Keratinocyte (primary cell): ENCODE results near the gene RTN4IP1. TPM values are rescaled to one million over a fixed set of nuclear protein-coding genes. Genes with fewer than 3 reads are reported as not detected.
A peak's percentile ranks its signal among the peaks of the same experiment; 100 is the strongest.

ENCODE experiments used
- DNase-seq: peaks from one replicate; pipeline ENCODE4 v3.0.0-alpha.2; 2011; ENCODE audit warnings: low read depth, missing footprints, low spot score
- FAIRE-seq: peaks from 2 replicates; lab custom pipeline; 2011; peaks lifted over from hg19 to GRCh38; lab: Jason Lieb, UNC
- H2AFZ ChIP-seq: 2 replicates; pipeline ENCODE4 v1.6.0; 2012; ENCODE audit warnings: low read length, control low read depth, inconsistent platforms; ENCODE audit not compliant: control insufficient read depth
- H3K27ac ChIP-seq: 2 replicates; pipeline ENCODE4 v1.5.1; 2011; ENCODE audit warnings: low read length; ENCODE audit not compliant: control insufficient read depth, insufficient read depth
- H3K27me3 ChIP-seq: 3 replicates; pipeline ENCODE4 v1.6.0; 2011; ENCODE audit warnings: low read length; ENCODE audit not compliant: control insufficient read depth, insufficient read depth; ENCODE audit errors: extremely low read depth
- H3K36me3 ChIP-seq, 2 experiments: 2 replicates in 1 of 2; 3 replicates in 1 of 2; pipeline ENCODE4 v1.5.1; 2011; ENCODE audit warnings: low read length in 2 of 2, mild to moderate bottlenecking in 1 of 2; ENCODE audit not compliant: control insufficient read depth in 2 of 2, insufficient read depth in 2 of 2; ENCODE audit errors: extremely low read depth in 1 of 2
- H3K4me1 ChIP-seq: 3 replicates; pipeline ENCODE4 v1.5.1; 2011; ENCODE audit warnings: low read length; ENCODE audit not compliant: control insufficient read depth, insufficient read depth; ENCODE audit errors: extremely low read depth
- H3K4me2 ChIP-seq: 3 replicates; pipeline ENCODE4 v1.6.0; 2011; ENCODE audit warnings: low read depth, low read length; ENCODE audit not compliant: control insufficient read depth, insufficient read depth; ENCODE audit errors: extremely low read depth
- H3K4me3 ChIP-seq, 3 experiments: fragments of 200-600 bp in 1 of 3; sonication (generic) in 1 of 3; 2 replicates in 2 of 3; 3 replicates in 1 of 3; pipeline ENCODE4 v1.5.1; 2011 to 2016; ENCODE audit warnings: low read length in 3 of 3, mild to moderate bottlenecking in 3 of 3, control low read depth in 2 of 3, inconsistent platforms in 1 of 3, low read depth in 1 of 3, mixed read lengths in 1 of 3, mixed run types in 1 of 3, moderate library complexity in 1 of 3; ENCODE audit not compliant: control insufficient read depth in 2 of 3, insufficient read depth in 2 of 3; ENCODE audit errors: extremely low read depth in 1 of 3
- H3K79me2 ChIP-seq: 2 replicates; pipeline ENCODE4 v1.6.0; 2012; ENCODE audit warnings: low read length; ENCODE audit not compliant: control insufficient read depth, insufficient read depth
- H3K9ac ChIP-seq: 3 replicates; pipeline ENCODE4 v1.6.0; 2011; ENCODE audit warnings: low read length; ENCODE audit not compliant: control insufficient read depth, insufficient read depth; ENCODE audit errors: extremely low read depth
- H3K9me1 ChIP-seq: 3 replicates; pipeline ENCODE4 v1.6.0; 2011; ENCODE audit warnings: low read length; ENCODE audit not compliant: control insufficient read depth, insufficient read depth; ENCODE audit errors: extremely low read depth
- H3K9me3 ChIP-seq: 2 replicates; pipeline ENCODE4 v1.5.1; 2012; ENCODE audit warnings: low read depth, low read length; ENCODE audit not compliant: control insufficient read depth
- H4K20me1 ChIP-seq: 3 replicates; pipeline ENCODE4 v1.6.0; 2011; ENCODE audit warnings: low read length; ENCODE audit not compliant: control insufficient read depth, insufficient read depth; ENCODE audit errors: extremely low read depth
- CTCF ChIP-seq, 3 experiments: IDR thresholded peaks in 1 of 3; conservative IDR thresholded peaks in 1 of 3; optimal IDR thresholded peaks in 1 of 3; 2 replicates in 2 of 3; 3 replicates in 1 of 3; pipeline versions ENCODE3 to v1.5.1; 2011; ENCODE audit warnings: low read length in 3 of 3, mild to moderate bottlenecking in 3 of 3, moderate library complexity in 2 of 3, control low read depth in 1 of 3, inconsistent platforms in 1 of 3; ENCODE audit not compliant: insufficient read depth in 2 of 3; ENCODE audit errors: extremely low read depth in 1 of 3
- EZH2 ChIP-seq: IDR thresholded peaks from one replicate; pipeline ENCODE4 v1.6.1; 2012; ENCODE audit warnings: inconsistent platforms, mild to moderate bottlenecking, low read length, moderate library complexity
- dilution Hi-C: fragments of 300-500 bp; cut with MboI; formaldehyde crosslinking; loops from one replicate; pipeline ENCODE4 v1.7.0; 2020; ENCODE audit warnings: low sequenced_read_pairs; ENCODE audit not compliant: extremely low pct_ligation_motif_present
- polyA plus RNA-seq, 5 experiments: library from polyadenylated mRNA; depleted of rRNA in 3 of 5; stranded (reverse) in 3 of 5; stranded (forward) in 1 of 5; unstranded in 1 of 5; fragments of >200 nt; gene quantifications; 1 replicate in 1 of 5; 2 replicates in 3 of 5; 3 replicates in 1 of 5; pipeline versions ENCODE4 v1.2.1 to v1.2.3, GENCODE V29; 2011 to 2012; ENCODE audit warnings: missing spikeins in 2 of 5, low read depth in 1 of 5, low replicate concordance in 1 of 5

RTN4IP1 gene
- polyA plus RNA-seq, 1 donor (not counting 4 experiments of a cell fraction or from before 2014, with no cell fraction given): 8.0 TPM

GRCh38 chr6:106617302-106617701, 12.0 kb downstream of the RTN4IP1 start:
- Histone ChIP-seq H3K27ac (no peak overlapping the region), H3K4me1 (no peaks in the 10 kb centered on the region), H3K9me1 (no peaks in the 10 kb centered on the region), H3K79me2 (no peaks in the 10 kb centered on the region), H3K4me2 (no peak overlapping the region), H3K9me3 (no peaks in the 10 kb centered on the region), H3K27me3 (no peaks in the 10 kb centered on the region), H3K36me3 (peaks cover 0 to 2% of the 10 kb centered on the region in 2 experiments), H3K4me3 (no peak overlapping the region), H3K9ac (no peak overlapping the region), H2AFZ (no peak overlapping the region), H4K20me1 (no peaks in the 10 kb centered on the region)
- TF ChIP-seq EZH2 (no peak), CTCF (optimal IDR thresholded peaks at IDR 0.05 in 1 of 3, IDR thresholded peaks at IDR 0.05 in 1 of 3, conservative IDR thresholded peaks at IDR 0.05 in 1 of 3; ENCODE audit: extremely low read depth in 1 of 3, insufficient read depth in 2 of 3, low read length in 3 of 3) (no peak)
- FAIRE-seq (peak; percentile 13), DNase-seq (no peak)
- dilution Hi-C loops: no loop called here

GRCh38 chr6:106614592-106615257, 14.6 kb downstream of the RTN4IP1 start:
- no peak for DNase-seq

More at GRCh38 chr6:106614592-106615257, 14.6 kb downstream of the RTN4IP1 start:
- Histone ChIP-seq H2AFZ (no peak overlapping the region), H3K79me2 (no peaks in the 10 kb centered on the region), H3K27ac (no peak overlapping the region), H3K9me3 (no peaks in the 10 kb centered on the region), H3K4me2 (no peak overlapping the region), H3K27me3 (no peaks in the 10 kb centered on the region), H3K36me3 (peaks cover 0 to 2% of the 10 kb centered on the region in 2 experiments), H3K9me1 (no peaks in the 10 kb centered on the region), H4K20me1 (no peaks in the 10 kb centered on the region), H3K4me1 (no peaks in the 10 kb centered on the region), H3K9ac (no peak overlapping the region), H3K4me3 (no peak overlapping the region)
- TF ChIP-seq EZH2 (no peak), CTCF (optimal IDR thresholded peaks at IDR 0.05 in 1 of 3, IDR thresholded peaks at IDR 0.05 in 1 of 3, conservative IDR thresholded peaks at IDR 0.05 in 1 of 3; ENCODE audit: extremely low read depth in 1 of 3, insufficient read depth in 2 of 3, low read length in 3 of 3) (no peak)
- dilution Hi-C loops: no loop called here
- no peak for FAIRE-seq
